ENCODE data around the gene MYO3B. TPM values are rescaled to one million over a fixed set of nuclear protein-coding genes. Genes with fewer than 3 reads are reported as not detected.
"Not testable (repeated sequence)": the region's sequence is repeated elsewhere in the genome, so short reads cannot be mapped to it uniquely, and the experiment has no call there.

MYO3B gene
- total and polyA plus RNA-seq, 4 donors = 0.50 to 0.61 (median 0.53) TPM

DNA sequence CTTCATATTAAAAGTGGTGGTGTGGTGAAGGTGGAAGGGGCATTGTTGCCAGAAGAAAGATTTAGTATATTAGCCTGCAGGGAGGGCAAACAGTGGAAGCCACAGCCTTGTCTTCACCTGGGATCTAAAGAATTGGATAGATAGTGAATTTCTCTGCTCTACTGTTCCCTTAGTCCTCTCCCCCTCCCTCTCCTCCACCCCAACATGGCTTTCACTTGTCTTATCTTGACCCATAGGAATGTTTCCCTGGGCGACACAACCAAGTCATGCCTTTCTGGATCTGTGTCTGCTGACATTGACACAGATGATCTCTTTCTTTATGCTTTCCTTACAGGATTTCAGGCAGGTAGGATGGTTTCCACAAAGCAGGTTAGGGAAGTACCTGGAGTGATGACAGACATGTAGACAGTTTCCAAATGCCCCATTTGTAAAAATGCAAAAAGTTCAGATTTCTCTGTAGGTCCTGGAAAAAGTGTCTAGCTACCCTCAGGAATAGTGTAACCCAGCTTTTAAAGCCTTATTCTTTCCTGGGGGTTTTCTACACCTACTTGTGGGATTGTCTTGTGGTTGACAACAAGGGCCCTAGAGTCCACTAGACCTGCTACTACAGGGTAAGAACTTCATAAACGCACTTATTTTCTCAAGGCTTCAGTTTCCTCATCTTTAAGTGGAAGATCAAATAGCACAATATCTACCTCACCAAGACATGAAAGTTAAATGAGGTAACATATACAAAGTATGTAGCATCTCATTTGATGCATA is 353.0 kb downstream of the MYO3B start:
- Histone ChIP-seq H3K27ac (ENCODE audit: low read depth, low read length) (no peak overlapping the region), H3K4me3 (ENCODE audit: low read depth, low read length) (no peak overlapping the region), H3K4me1 (ENCODE audit: control insufficient read depth, insufficient read depth, low read length) (peaks cover 5% of the 10 kb centered on the region), H3K9me3 (ENCODE audit: control insufficient read depth, insufficient read depth, low read length) (no peaks in the 10 kb centered on the region), H3K36me3 (ENCODE audit: control insufficient read depth, insufficient read depth, low read length) (no peaks in the 10 kb centered on the region), H3K27me3 (ENCODE audit: control insufficient read depth, insufficient read depth, low read length) (no peaks in the 10 kb centered on the region)
- 46% methylated on average over 1 of the region's 2 CpGs for WGBS (ENCODE audit: insufficient coverage)
- no peak for DNase-seq (ENCODE audit: low read depth in 4 of 6, low spot score in 6 of 6)

DNA sequence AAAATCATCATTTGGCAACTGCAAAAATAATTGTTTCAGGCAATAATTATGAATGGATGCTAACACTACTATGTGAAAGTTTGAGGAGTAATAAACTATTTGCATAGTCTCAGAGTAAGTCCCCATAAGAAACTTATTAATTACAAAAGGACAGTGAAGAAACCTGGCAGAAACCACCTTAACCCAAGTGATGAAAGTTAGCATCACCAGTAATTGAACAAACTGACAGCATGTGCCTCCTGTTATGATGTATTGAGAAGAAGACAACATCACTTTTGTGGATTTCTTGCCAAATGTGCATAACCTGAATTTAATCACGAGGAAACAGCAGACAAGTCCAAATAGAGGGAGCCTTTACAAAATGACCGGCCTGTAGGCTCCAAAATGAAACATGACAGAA is 353.9 kb downstream of the MYO3B start:
- no peaks in the 10 kb centered on the region for H3K9me3 ChIP-seq (ENCODE audit: control insufficient read depth, insufficient read depth, low read length)
- H3K4me3 ChIP-seq (ENCODE audit: low read depth, low read length) = no peak overlapping the region
- H3K27ac ChIP-seq (ENCODE audit: low read depth, low read length) = no peak overlapping the region
- H3K4me1 ChIP-seq (ENCODE audit: control insufficient read depth, insufficient read depth, low read length) = peaks cover 5% of the 10 kb centered on the region
- no peaks in the 10 kb centered on the region for H3K36me3 ChIP-seq (ENCODE audit: control insufficient read depth, insufficient read depth, low read length)
- no peak for DNase-seq (ENCODE audit: low read depth in 4 of 6, low spot score in 6 of 6)
- H3K27me3 ChIP-seq (ENCODE audit: control insufficient read depth, insufficient read depth, low read length) = no peaks in the 10 kb centered on the region
- WGBS (ENCODE audit: insufficient coverage) = 100% methylated on average over 2 of the region's 2 CpGs

DNA sequence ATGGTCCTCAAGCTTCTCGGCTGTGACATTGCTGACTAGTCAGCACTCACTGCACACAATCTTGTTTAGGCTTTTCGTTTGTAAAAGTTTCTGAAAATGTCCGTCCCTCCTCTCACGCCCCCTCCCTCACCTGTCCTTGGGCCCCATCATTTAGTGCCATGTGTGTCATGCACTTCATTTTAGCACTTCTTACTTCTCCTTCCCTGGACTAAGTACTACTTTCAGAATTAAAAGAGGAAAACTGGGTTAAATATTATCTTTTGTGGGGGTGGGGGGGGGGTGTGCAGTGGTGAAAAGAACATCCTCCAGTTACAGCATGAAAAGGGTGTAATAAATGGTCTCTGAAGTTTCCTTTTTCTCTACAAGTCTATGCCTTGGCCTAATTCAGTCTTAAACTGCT is 355.2 kb downstream of the MYO3B start:
- WGBS (ENCODE audit: insufficient coverage) = 80% methylated on average over 2 of the region's 4 CpGs
- Histone ChIP-seq H3K9me3 (ENCODE audit: control insufficient read depth, insufficient read depth, low read length) (no peaks in the 10 kb centered on the region), H3K36me3 (ENCODE audit: control insufficient read depth, insufficient read depth, low read length) (no peaks in the 10 kb centered on the region), H3K4me1 (ENCODE audit: control insufficient read depth, insufficient read depth, low read length) (peaks cover 5% of the 10 kb centered on the region), H3K4me3 (ENCODE audit: low read depth, low read length) (no peak overlapping the region), H3K27ac (ENCODE audit: low read depth, low read length) (no peak overlapping the region), H3K27me3 (ENCODE audit: control insufficient read depth, insufficient read depth, low read length) (no peaks in the 10 kb centered on the region)
- DNase-seq (ENCODE audit: low read depth in 4 of 6, low spot score in 6 of 6) = no peak

DNA sequence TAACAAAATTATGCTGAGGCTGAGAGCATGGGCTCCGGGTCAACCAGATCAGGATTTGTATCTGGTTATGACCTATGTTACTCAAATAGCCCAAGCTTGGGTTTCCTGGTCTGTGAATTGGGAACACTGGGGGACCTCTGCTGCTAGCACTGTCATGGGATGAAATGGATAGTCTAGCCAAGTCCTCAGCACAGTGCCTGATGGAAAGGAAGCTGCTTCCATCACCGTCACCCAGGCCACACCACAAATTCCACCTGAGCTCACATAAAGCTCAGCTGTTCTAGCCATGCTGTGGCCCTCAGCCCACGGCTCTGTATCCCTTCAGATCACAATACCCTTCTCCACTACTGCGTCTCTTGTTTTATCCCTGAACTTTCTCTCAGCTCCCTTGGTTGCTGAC is 357.6 kb downstream of the MYO3B start:
- H3K36me3 ChIP-seq (ENCODE audit: control insufficient read depth, insufficient read depth, low read length) = no peaks in the 10 kb centered on the region
- 74% methylated on average over 4 of the region's 4 CpGs for WGBS (ENCODE audit: insufficient coverage)

DNA sequence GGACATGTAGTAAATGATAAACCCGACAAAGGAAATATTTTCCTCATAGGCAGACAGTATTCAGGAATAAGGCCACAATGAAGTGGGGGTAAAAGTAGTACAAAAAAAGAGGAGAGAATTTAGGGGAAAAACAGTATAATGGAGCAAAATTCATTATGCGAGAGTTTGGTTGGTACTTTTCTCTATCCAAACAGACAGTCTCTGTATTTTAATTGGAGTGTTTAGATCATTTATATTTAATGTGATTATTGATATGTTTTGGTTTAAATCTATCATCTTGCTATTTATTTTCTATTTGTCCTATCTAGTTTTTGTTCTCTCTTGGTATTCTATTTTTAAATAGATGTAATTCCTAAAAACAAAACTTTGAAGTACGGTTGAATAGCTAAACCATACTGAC is 366.9 kb downstream of the MYO3B start:
- no CpG with 5 or more reads among the region's 3 CpGs for WGBS (ENCODE audit: insufficient coverage)

More for the DNA sequence above, 357.6 kb downstream of the MYO3B start:
- no peaks in the 10 kb centered on the region for H3K9me3 ChIP-seq (ENCODE audit: control insufficient read depth, insufficient read depth, low read length)
- DNase-seq (ENCODE audit: low read depth in 4 of 6, low spot score in 6 of 6) = no peak
- no peak overlapping the region for H3K27ac ChIP-seq (ENCODE audit: low read depth, low read length)
- no peaks in the 10 kb centered on the region for H3K27me3 ChIP-seq (ENCODE audit: control insufficient read depth, insufficient read depth, low read length)
- no peaks in the 10 kb centered on the region for H3K4me1 ChIP-seq (ENCODE audit: control insufficient read depth, insufficient read depth, low read length)
- H3K4me3 ChIP-seq (ENCODE audit: low read depth, low read length) = no peak overlapping the region

DNA sequence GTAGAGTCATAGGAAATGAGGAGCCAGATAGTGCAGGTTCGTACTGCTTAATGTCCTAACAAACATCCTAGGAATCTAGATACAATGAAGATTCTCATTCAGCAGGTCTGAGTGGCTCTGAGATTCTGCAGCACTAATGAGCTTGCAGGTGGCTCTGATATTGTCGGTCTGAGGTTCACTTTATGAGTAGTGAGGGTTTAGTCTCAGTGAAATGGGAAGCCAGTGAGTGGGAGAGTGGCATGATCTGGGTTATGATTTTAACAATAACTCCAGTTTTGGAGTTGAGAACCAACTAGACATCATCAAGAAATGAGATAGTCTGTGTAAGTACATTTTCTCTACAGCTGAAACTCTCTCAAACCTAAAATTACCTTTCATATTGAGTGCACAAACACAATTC is 370.4 kb downstream of the MYO3B start:
- H3K4me3 ChIP-seq (ENCODE audit: low read depth, low read length) = no peak overlapping the region
- WGBS (ENCODE audit: insufficient coverage) = no CpG with 5 or more reads among the region's 2 CpGs
- H3K4me1 ChIP-seq (ENCODE audit: control insufficient read depth, insufficient read depth, low read length) = no peaks in the 10 kb centered on the region
- H3K9me3 ChIP-seq (ENCODE audit: control insufficient read depth, insufficient read depth, low read length) = peaks cover 1% of the 10 kb centered on the region
- no peaks in the 10 kb centered on the region for H3K27me3 ChIP-seq (ENCODE audit: control insufficient read depth, insufficient read depth, low read length)
- H3K27ac ChIP-seq (ENCODE audit: low read depth, low read length) = no peak overlapping the region
- peak in 1 of 6 donors; percentile 18 for DNase-seq (ENCODE audit: low read depth in 4 of 6, low spot score in 6 of 6)
- H3K36me3 ChIP-seq (ENCODE audit: control insufficient read depth, insufficient read depth, low read length) = no peaks in the 10 kb centered on the region

More for the DNA sequence above, 366.9 kb downstream of the MYO3B start:
- DNase-seq (ENCODE audit: low read depth in 4 of 6, low spot score in 6 of 6) = no peak
- no peaks in the 10 kb centered on the region for H3K9me3 ChIP-seq (ENCODE audit: control insufficient read depth, insufficient read depth, low read length)
- H3K27me3 ChIP-seq (ENCODE audit: control insufficient read depth, insufficient read depth, low read length) = no peaks in the 10 kb centered on the region
- H3K27ac ChIP-seq (ENCODE audit: low read depth, low read length) = no peak overlapping the region
- H3K36me3 ChIP-seq (ENCODE audit: control insufficient read depth, insufficient read depth, low read length) = no peaks in the 10 kb centered on the region
- no peak overlapping the region for H3K4me3 ChIP-seq (ENCODE audit: low read depth, low read length)
- H3K4me1 ChIP-seq (ENCODE audit: control insufficient read depth, insufficient read depth, low read length) = no peaks in the 10 kb centered on the region

DNA sequence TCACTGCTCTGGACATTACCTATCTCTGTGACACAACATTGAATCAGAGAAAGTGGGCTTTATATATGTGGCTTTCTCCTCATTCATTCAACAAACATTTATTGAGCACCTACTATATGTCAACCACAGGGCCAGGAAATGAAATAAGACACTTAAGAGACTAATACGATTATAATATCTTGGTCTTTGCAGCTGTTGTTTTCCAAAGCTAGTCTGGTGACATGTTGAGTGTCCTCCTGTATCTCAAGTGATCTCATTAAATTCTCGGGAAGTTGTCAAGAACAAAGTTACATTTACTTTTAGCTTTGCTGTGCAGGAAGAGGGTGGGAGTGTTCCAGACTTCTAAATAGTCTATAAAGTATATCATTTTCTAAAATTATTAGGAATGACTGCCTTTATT is 372.6 kb downstream of the MYO3B start:
- Histone ChIP-seq H3K27ac (ENCODE audit: low read depth, low read length) (no peak overlapping the region), H3K4me1 (ENCODE audit: control insufficient read depth, insufficient read depth, low read length) (no peaks in the 10 kb centered on the region), H3K27me3 (ENCODE audit: control insufficient read depth, insufficient read depth, low read length) (no peaks in the 10 kb centered on the region), H3K9me3 (ENCODE audit: control insufficient read depth, insufficient read depth, low read length) (peaks cover 1% of the 10 kb centered on the region), H3K36me3 (ENCODE audit: control insufficient read depth, insufficient read depth, low read length) (no peaks in the 10 kb centered on the region), H3K4me3 (ENCODE audit: low read depth, low read length) (no peak overlapping the region)
- WGBS (ENCODE audit: insufficient coverage) = 100% methylated on average over 1 of the region's 2 CpGs
- no peak for DNase-seq (ENCODE audit: low read depth in 4 of 6, low spot score in 6 of 6)

DNA sequence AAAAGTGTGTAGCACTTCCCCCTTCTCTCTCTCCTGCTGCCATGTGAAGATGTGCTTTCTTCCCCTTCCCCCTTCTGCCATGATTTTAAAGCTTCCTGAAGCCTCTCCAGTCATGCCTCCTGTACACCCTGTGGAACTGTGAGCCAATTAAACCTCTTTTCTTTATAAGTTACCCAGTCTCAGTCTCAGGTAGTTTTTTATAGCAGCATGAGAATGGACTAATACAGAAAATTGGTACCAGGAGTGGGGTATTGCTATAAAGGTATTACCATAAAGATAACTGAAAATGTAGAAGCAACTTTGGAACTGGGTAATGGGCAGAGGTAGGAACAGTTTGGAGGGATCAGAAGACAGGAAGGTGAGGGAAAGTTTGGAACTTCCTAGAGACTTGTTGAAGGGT is 374.0 kb downstream of the MYO3B start:
- H3K4me3 ChIP-seq (ENCODE audit: low read depth, low read length); DNase-seq (ENCODE audit: low read depth in 4 of 6, low spot score in 6 of 6); H3K27ac ChIP-seq (ENCODE audit: low read depth, low read length); H3K27me3 ChIP-seq (ENCODE audit: control insufficient read depth, insufficient read depth, low read length); H3K9me3 ChIP-seq (ENCODE audit: control insufficient read depth, insufficient read depth, low read length); H3K36me3 ChIP-seq (ENCODE audit: control insufficient read depth, insufficient read depth, low read length); H3K4me1 ChIP-seq (ENCODE audit: control insufficient read depth, insufficient read depth, low read length): not testable (repeated sequence)

DNA sequence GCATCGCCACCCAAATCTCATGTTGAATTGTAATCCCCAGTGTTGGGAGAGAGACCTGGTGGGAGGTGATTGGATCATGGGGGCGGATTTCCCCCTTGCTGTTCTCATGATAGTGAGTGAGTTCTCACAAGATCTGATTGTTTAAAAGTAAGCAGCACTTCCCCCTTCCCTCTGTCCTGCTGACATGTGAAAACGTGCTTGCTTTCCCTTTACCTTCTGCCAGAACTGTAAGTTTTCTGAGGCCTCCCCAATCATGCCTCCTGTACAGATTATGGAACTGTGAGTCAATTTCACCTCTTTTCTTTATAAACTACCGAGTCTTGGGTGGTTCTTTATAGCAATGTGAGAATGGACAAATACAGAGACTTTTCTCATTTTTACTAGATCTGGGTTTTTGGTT is 375.8 kb downstream of the MYO3B start:
- no peak for DNase-seq (ENCODE audit: low read depth in 4 of 6, low spot score in 6 of 6)
- Histone ChIP-seq H3K36me3 (ENCODE audit: control insufficient read depth, insufficient read depth, low read length) (no peaks in the 10 kb centered on the region), H3K4me3 (ENCODE audit: low read depth, low read length) (no peak overlapping the region), H3K27ac (ENCODE audit: low read depth, low read length) (no peak overlapping the region), H3K4me1 (ENCODE audit: control insufficient read depth, insufficient read depth, low read length) (no peaks in the 10 kb centered on the region), H3K9me3 (ENCODE audit: control insufficient read depth, insufficient read depth, low read length) (peaks cover 1% of the 10 kb centered on the region), H3K27me3 (ENCODE audit: control insufficient read depth, insufficient read depth, low read length) (no peaks in the 10 kb centered on the region)
- WGBS (ENCODE audit: insufficient coverage) = 92% methylated on average over 2 of the region's 4 CpGs

DNA sequence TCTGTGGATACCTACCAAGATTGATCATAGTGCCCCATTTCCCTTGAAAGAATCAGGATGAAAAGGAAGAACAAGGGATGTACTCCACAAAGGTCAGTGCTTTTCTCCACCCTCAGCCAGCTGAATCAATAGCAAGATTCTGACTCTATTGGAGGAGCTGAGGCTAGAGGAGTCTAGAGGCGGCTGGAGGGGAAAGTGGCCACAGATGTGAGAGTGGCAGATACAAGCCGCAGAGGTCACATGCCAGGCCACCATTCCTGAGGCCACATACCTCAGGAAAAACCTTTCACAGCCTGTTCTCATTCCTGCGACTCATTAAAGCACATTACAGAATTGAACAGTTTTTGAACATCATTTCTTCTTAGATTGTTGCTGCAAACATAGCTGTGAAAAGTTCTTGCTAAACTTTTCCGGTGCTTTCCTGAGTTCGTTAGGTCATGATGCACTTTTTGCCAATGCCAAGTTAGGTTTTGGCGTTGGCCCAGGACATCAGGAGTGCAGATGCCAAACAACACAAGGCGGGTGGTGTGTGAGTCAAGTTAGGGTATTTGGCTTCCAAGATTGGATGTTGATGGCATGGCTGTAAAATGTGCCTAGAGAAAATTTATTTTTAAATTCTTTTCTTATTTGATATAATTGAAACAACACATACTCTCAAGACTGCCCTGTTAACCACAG is 376.5 kb downstream of the MYO3B start:
- WGBS (ENCODE audit: insufficient coverage) = 69% methylated on average over 5 of the region's 7 CpGs
- peak overlapping the region; percentile 10 for H3K27ac ChIP-seq (ENCODE audit: low read depth, low read length)
- no peaks in the 10 kb centered on the region for H3K27me3 ChIP-seq (ENCODE audit: control insufficient read depth, insufficient read depth, low read length)

More for the DNA sequence above, 376.5 kb downstream of the MYO3B start:
- Histone ChIP-seq H3K4me3 (ENCODE audit: low read depth, low read length) (no peak overlapping the region), H3K4me1 (ENCODE audit: control insufficient read depth, insufficient read depth, low read length) (no peaks in the 10 kb centered on the region), H3K9me3 (ENCODE audit: control insufficient read depth, insufficient read depth, low read length) (peaks cover 1% of the 10 kb centered on the region), H3K36me3 (ENCODE audit: control insufficient read depth, insufficient read depth, low read length) (no peaks in the 10 kb centered on the region)
- no peak for DNase-seq (ENCODE audit: low read depth in 4 of 6, low spot score in 6 of 6)
